GM18870 (cell line): Measurements from ENCODE around the gene CSF2RB.

Source experiments
- ATAC-seq: cut with Tn5 transposase; IDR thresholded peaks from one replicate; pipeline ENCODE4 v1.9.1; 2021; ENCODE audit warnings: moderate library complexity; ENCODE audit not compliant: unreplicated experiment

The CSF2RB gene

GRCh38 chr22:36934418-36935312 lies 21.2 kb downstream of the CSF2RB start:
- no peak for ATAC-seq

GRCh38 chr22:36935313-36935610 lies 21.8 kb downstream of the CSF2RB start:
- no peak for ATAC-seq

GRCh38 chr22:36935694-36936093 lies 22.3 kb downstream of the CSF2RB start:
- no peak for ATAC-seq

GRCh38 chr22:36936362-36937116 lies 23.1 kb downstream of the CSF2RB start:
- no peak for ATAC-seq

- ATAC-seq, result no peak
These were observed 24.0 kb downstream of the CSF2RB start for GRCh38 chr22:36937319-36938027.

GRCh38 chr22:36938028-36938425 lies 24.6 kb downstream of the CSF2RB start:
- no peak for ATAC-seq

- ATAC-seq, result no peak
These were observed 25.5 kb downstream of the CSF2RB start for GRCh38 chr22:36938886-36939285.

GRCh38 chr22:36940676-36941075 lies 27.2 kb downstream of the CSF2RB start:
- ATAC-seq, result no peak

- no peak for ATAC-seq
These were observed 29.1 kb downstream of the CSF2RB start for GRCh38 chr22:36942556-36942955.

GRCh38 chr22:36946421-36947158 lies 33.2 kb downstream of the CSF2RB start:
- ATAC-seq, result no peak

GRCh38 chr22:36948273-36949225 lies 35.1 kb downstream of the CSF2RB start:
- ATAC-seq, result no peak

- ATAC-seq, result no peak
These were observed 37.6 kb downstream of the CSF2RB start for GRCh38 chr22:36950797-36951590.

- ATAC-seq, result no peak
These were observed 38.3 kb downstream of the CSF2RB start for GRCh38 chr22:36951746-36952145.

GRCh38 chr22:36953239-36954080 lies 40.0 kb downstream of the CSF2RB start:
- ATAC-seq, result no peak

- ATAC-seq, result no peak
These were observed 41.0 kb downstream of the CSF2RB start for GRCh38 chr22:36954251-36955014.

GRCh38 chr22:36955691-36956090 lies 42.3 kb downstream of the CSF2RB start:
- no peak for ATAC-seq

- no peak for ATAC-seq
These were observed 44.9 kb downstream of the CSF2RB start for GRCh38 chr22:36958366-36958765.
